Trophoblast cell (in vitro differentiated cells and primary cell): Measurements from ENCODE around the gene CCDC57.
"Not testable (repeated sequence)": the region's sequence is repeated elsewhere in the genome, so short reads cannot be mapped to it uniquely, and the experiment has no call there.

Source experiments
- DNase-seq, 2 donors: peaks; one replicate each; pipeline ENCODE4 v3.0.0-alpha.2; 2016
- H2AFZ ChIP-seq: 2 replicates; pipeline ENCODE4 v1.6.1; 2013; ENCODE audit warnings: low read length, moderate library complexity, mild to moderate bottlenecking; ENCODE audit not compliant: insufficient read depth, poor library complexity
- H2AK5ac ChIP-seq: 2 replicates; pipeline ENCODE4 v1.6.1; 2013; ENCODE audit warnings: mild to moderate bottlenecking, low read length
- H2BK120ac ChIP-seq: 2 replicates; pipeline ENCODE4 v1.6.1; 2013; ENCODE audit warnings: low read length, mild to moderate bottlenecking, moderate library complexity; ENCODE audit not compliant: insufficient read depth, poor library complexity
- H2BK12ac ChIP-seq: 2 replicates; pipeline ENCODE4 v1.6.1; 2013; ENCODE audit warnings: mild to moderate bottlenecking, low read length, moderate library complexity
- H2BK5ac ChIP-seq: 2 replicates; pipeline ENCODE4 v1.6.1; 2013; ENCODE audit warnings: low read length, low read depth, moderate library complexity, mild to moderate bottlenecking; ENCODE audit not compliant: poor library complexity
- H3K14ac ChIP-seq: 2 replicates; pipeline ENCODE4 v1.6.1; 2013; ENCODE audit warnings: mild to moderate bottlenecking, low read length
- H3K18ac ChIP-seq: 2 replicates; pipeline ENCODE4 v1.6.1; 2013; ENCODE audit warnings: mild to moderate bottlenecking, low read length
- H3K23ac ChIP-seq: 2 replicates; pipeline ENCODE4 v1.6.1; 2013; ENCODE audit warnings: low read length
- H3K27ac ChIP-seq: 2 replicates; pipeline ENCODE4 v1.5.1; 2013; ENCODE audit warnings: low read depth, mild to moderate bottlenecking, inconsistent platforms, low read length, moderate library complexity
- H3K27me3 ChIP-seq: 2 replicates; pipeline ENCODE4 v1.6.1; 2013; ENCODE audit warnings: inconsistent platforms, mild to moderate bottlenecking, low read length, moderate library complexity; ENCODE audit not compliant: insufficient read depth
- H3K36me3 ChIP-seq, 2 experiments: 1 replicate in 1 of 2; 2 replicates in 1 of 2; pipeline ENCODE4 v1.6.1; 2013; ENCODE audit warnings: low read length in 2 of 2, mild to moderate bottlenecking in 2 of 2, moderate library complexity in 1 of 2; ENCODE audit not compliant: insufficient read depth in 2 of 2, control insufficient read depth in 1 of 2
- H3K4ac ChIP-seq: 2 replicates; pipeline ENCODE4 v1.6.1; 2013; ENCODE audit warnings: low read depth, mild to moderate bottlenecking, low read length, moderate library complexity
- H3K4me1 ChIP-seq, 2 experiments: 1 replicate in 1 of 2; 2 replicates in 1 of 2; pipeline ENCODE4 v1.6.1; 2013; ENCODE audit warnings: low read length in 2 of 2, mild to moderate bottlenecking in 2 of 2, moderate library complexity in 1 of 2; ENCODE audit not compliant: insufficient read depth in 2 of 2, control insufficient read depth in 1 of 2
- H3K4me2 ChIP-seq: 2 replicates; pipeline ENCODE4 v1.6.1; 2013; ENCODE audit warnings: inconsistent platforms, mild to moderate bottlenecking, low read length, moderate library complexity
- H3K4me3 ChIP-seq: 2 replicates; pipeline ENCODE4 v1.5.1; 2013; ENCODE audit warnings: mild to moderate bottlenecking, low read depth, low read length, inconsistent platforms
- H3K79me1 ChIP-seq: one replicate; pipeline ENCODE4 v1.6.1; 2013; ENCODE audit warnings: low read length
- H3K79me2 ChIP-seq: 2 replicates; pipeline ENCODE4 v1.6.1; 2013; ENCODE audit warnings: low read length, mild to moderate bottlenecking; ENCODE audit not compliant: control insufficient read depth, insufficient read depth, poor library complexity
- H3K9ac ChIP-seq: 2 replicates; pipeline ENCODE4 v1.6.1; 2013; ENCODE audit warnings: mild to moderate bottlenecking, low read length
- H3K9me3 ChIP-seq: 2 replicates; pipeline ENCODE4 v1.6.1; 2013; ENCODE audit warnings: low read depth, mild to moderate bottlenecking, control low read depth, inconsistent platforms, low read length; ENCODE audit not compliant: insufficient read depth
- H4K12ac ChIP-seq: 2 replicates; pipeline ENCODE4 v1.6.1; 2013; ENCODE audit warnings: low read depth, mild to moderate bottlenecking, low read length, moderate library complexity
- H4K8ac ChIP-seq: 2 replicates; pipeline ENCODE4 v1.6.1; 2013; ENCODE audit warnings: low read depth, mild to moderate bottlenecking, low read length, moderate library complexity
- H4K91ac ChIP-seq: one replicate; pipeline ENCODE4 v1.6.1; 2013; ENCODE audit warnings: low read depth, mild to moderate bottlenecking, low read length, moderate library complexity
- WGBS: extraction: QIAGEN DNeasy Blood & Tissue Kit; methylation state at CpG from one replicate; pipeline ENCODE4 v1.1.7; 2013; ENCODE audit warnings: missing lambda C conversion rate; ENCODE audit not compliant: insufficient read length, insufficient coverage; ENCODE audit errors: extremely low coverage; 5-methylcytosine and 5-hydroxymethylcytosine counted together

The CCDC57 gene

GRCh38 chr17:82195675-82196672 lies 16.7 kb downstream of the CCDC57 start:
- no peak overlapping the region for H2AFZ ChIP-seq
- no peak overlapping the region for H4K91ac ChIP-seq
- no peak overlapping the region for H3K14ac ChIP-seq
- H3K9ac ChIP-seq, result no peak overlapping the region
- H3K23ac ChIP-seq, result no peak overlapping the region
- no peaks in the 10 kb centered on the region for H3K27me3 ChIP-seq
- no peak overlapping the region for H2BK12ac ChIP-seq
- H3K4ac ChIP-seq, result no peak overlapping the region
- H3K79me2 ChIP-seq, result no peaks in the 10 kb centered on the region
- no peak overlapping the region for H3K18ac ChIP-seq
- DNase-seq, result no peak
- no peak overlapping the region for H4K12ac ChIP-seq
- no peak overlapping the region for H3K4me2 ChIP-seq
- no peak overlapping the region for H3K4me3 ChIP-seq
- peaks cover 49 to 53% of the 10 kb centered on the region in 2 experiments for H3K36me3 ChIP-seq
- no peaks in the 10 kb centered on the region for H3K79me1 ChIP-seq
- no peak overlapping the region for H2BK5ac ChIP-seq
- no peak overlapping the region for H4K8ac ChIP-seq
- no peak overlapping the region for H2BK120ac ChIP-seq
- WGBS, result no CpG with 5 or more reads among the region's 25 CpGs
- H2AK5ac ChIP-seq, result no peak overlapping the region
- H3K9me3 ChIP-seq, result no peaks in the 10 kb centered on the region
- H3K4me1 ChIP-seq, result no peaks in the 10 kb centered on the region
- no peak overlapping the region for H3K27ac ChIP-seq

DNA sequence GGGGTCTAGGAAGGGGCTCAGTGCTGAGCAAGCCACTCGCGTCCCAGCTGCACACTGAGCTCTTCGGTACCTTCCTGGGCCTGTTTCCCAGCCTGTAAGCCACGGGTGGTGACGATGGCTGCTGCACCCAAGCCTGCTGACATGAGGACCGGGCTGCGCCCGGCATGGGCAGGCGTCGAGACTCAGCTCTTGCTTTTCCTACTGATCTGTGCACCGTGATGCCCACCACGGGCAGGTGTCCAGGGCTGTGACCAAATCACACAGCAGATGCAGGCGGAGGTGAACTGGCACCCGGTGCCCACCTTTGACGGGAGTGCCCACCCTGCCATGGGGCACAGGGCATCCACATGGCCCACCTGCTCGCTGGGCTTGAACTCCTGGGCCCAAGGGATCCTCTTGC lies 17.9 kb downstream of the CCDC57 start:
- Histone ChIP-seq H3K27ac (no peak overlapping the region), H4K12ac (no peak overlapping the region), H2BK12ac (no peak overlapping the region), H3K4me3 (no peak overlapping the region), H3K79me2 (no peaks in the 10 kb centered on the region), H3K9me3 (no peaks in the 10 kb centered on the region), H3K4ac (no peak overlapping the region), H3K14ac (no peak overlapping the region), H3K4me2 (no peak overlapping the region), H4K91ac (no peak overlapping the region), H3K36me3 (peaks cover 45 to 49% of the 10 kb centered on the region in 2 experiments), H3K79me1 (no peaks in the 10 kb centered on the region), H3K4me1 (no peaks in the 10 kb centered on the region), H2AFZ (no peak overlapping the region), H4K8ac (no peak overlapping the region), H2AK5ac (no peak overlapping the region), H2BK120ac (no peak overlapping the region), H2BK5ac (no peak overlapping the region), H3K9ac (no peak overlapping the region), H3K27me3 (no peaks in the 10 kb centered on the region), H3K18ac (no peak overlapping the region), H3K23ac (no peak overlapping the region)
- no CpG with 5 or more reads among the region's 16 CpGs for WGBS
- DNase-seq, result no peak

- Histone ChIP-seq H4K8ac (no peak overlapping the region), H3K4ac (no peak overlapping the region), H3K9me3 (no peaks in the 10 kb centered on the region), H3K9ac (no peak overlapping the region), H3K4me1 (no peaks in the 10 kb centered on the region), H3K79me2 (no peaks in the 10 kb centered on the region), H4K91ac (no peak overlapping the region), H2BK5ac (no peak overlapping the region), H4K12ac (no peak overlapping the region), H3K27me3 (no peaks in the 10 kb centered on the region), H3K23ac (no peak overlapping the region), H3K14ac (no peak overlapping the region), H2BK12ac (no peak overlapping the region), H2AK5ac (no peak overlapping the region), H3K4me2 (no peak overlapping the region), H2BK120ac (no peak overlapping the region), H3K18ac (no peak overlapping the region), H3K27ac (no peak overlapping the region), H3K36me3 (peaks cover 42 to 48% of the 10 kb centered on the region in 2 experiments), H2AFZ (no peak overlapping the region), H3K4me3 (no peak overlapping the region), H3K79me1 (no peaks in the 10 kb centered on the region)
- DNase-seq, result no peak
- WGBS, result no CpG with 5 or more reads among the region's 16 CpGs
Observed at GRCh38 chr17:82193520-82194220, 19.0 kb downstream of the CCDC57 start.

GRCh38 chr17:82193050-82193449 lies 19.6 kb downstream of the CCDC57 start:
- H2AFZ ChIP-seq, H3K4ac ChIP-seq, H3K27me3 ChIP-seq, H3K9ac ChIP-seq, H4K91ac ChIP-seq, H3K14ac ChIP-seq, H3K23ac ChIP-seq, H3K27ac ChIP-seq, H2BK12ac ChIP-seq, H3K4me2 ChIP-seq, H3K4me3 ChIP-seq, H4K8ac ChIP-seq, H4K12ac ChIP-seq, H3K4me1 ChIP-seq, H2AK5ac ChIP-seq, H3K18ac ChIP-seq, H3K9me3 ChIP-seq, H2BK120ac ChIP-seq, H3K79me1 ChIP-seq, H2BK5ac ChIP-seq, H3K79me2 ChIP-seq, DNase-seq: not testable (repeated sequence)
- peaks cover 45 to 47% of the 10 kb centered on the region in 2 experiments for H3K36me3 ChIP-seq
- no CpG with 5 or more reads among the region's 6 CpGs for WGBS
